Heart left ventricle (tissue), 16 donors: Measurements from ENCODE around the gene SARS1. TPM values are rescaled to one million over a fixed set of nuclear protein-coding genes. Genes with fewer than 3 reads are reported as not detected.

ENCODE experiments used
- ATAC-seq, 4 donors: fragments of 200-7000 bp; cut with Tn5 transposase; one replicate each; pipeline ENCODE4 v1.9.1; 2020 to 2022; ENCODE audit warnings: moderate library complexity in 4 of 4, mild to moderate bottlenecking in 3 of 4, moderate number of reproducible peaks in 1 of 4
- DNase-seq, 5 donors: peaks; one replicate each; pipeline ENCODE4 v3.0.0-alpha.2; 2020
- H3K27ac ChIP-seq, 12 donors: fragments of 200-600 bp; sonication (generic) in 4 of 12; one replicate each; pipeline versions ENCODE4 v1.5.0 to v1.8.0; 2016 to 2022; ENCODE audit warnings: mild to moderate bottlenecking in 2 of 12
- H3K27me3 ChIP-seq, 9 donors: fragments of 200-600 bp; sonication (generic) in 2 of 9; one replicate each; pipeline versions ENCODE4 v1.5.1 to v1.8.0; 2016 to 2022; ENCODE audit warnings: mild to moderate bottlenecking in 3 of 9
- H3K36me3 ChIP-seq, 9 donors: fragments of 200-600 bp; sonication (generic) in 2 of 9; one replicate each; pipeline versions ENCODE4 v1.5.0 to v1.8.0; 2018 to 2022; ENCODE audit warnings: mild to moderate bottlenecking in 2 of 9
- H3K4me1 ChIP-seq, 12 donors: fragments of 200-600 bp; sonication (generic) in 4 of 12; one replicate each; pipeline versions ENCODE4 v1.5.0 to v1.8.0; 2016 to 2022; ENCODE audit warnings: mild to moderate bottlenecking in 3 of 12
- H3K4me3 ChIP-seq, 12 donors: fragments of 200-600 bp; sonication (generic) in 4 of 12; one replicate each; pipeline versions ENCODE4 v1.5.0 to v1.8.0; 2017 to 2022; ENCODE audit warnings: mild to moderate bottlenecking in 9 of 12, moderate library complexity in 4 of 12
- H3K9me3 ChIP-seq, 12 donors: fragments of 200-600 bp; sonication (generic) in 4 of 12; one replicate each; pipeline versions ENCODE4 v1.5.0 to v1.8.0; 2016 to 2022; ENCODE audit warnings: mild to moderate bottlenecking in 1 of 12
- POLR2A ChIP-seq, 2 donors: fragments of 450-650 bp; IDR thresholded peaks; one replicate each; pipeline ENCODE4 v1.6.1; 2017; ENCODE audit warnings: antibody characterized with exemption in 2 of 2, mild to moderate bottlenecking in 2 of 2, moderate library complexity in 2 of 2
- WGBS, 4 donors: extraction: QIAGEN DNeasy Blood & Tissue Kit in 2 of 4; methylation state at CpG; one replicate each; pipeline versions ENCODE4 v1.1.5 to v1.1.7; 2013 to 2018; 5-methylcytosine and 5-hydroxymethylcytosine counted together
- intact Hi-C, 10 donors: fragments of 100-400 bp; cut with DNase I; formaldehyde crosslinking; loops; one replicate each; pipeline versions ENCODE4 v1.11.1 to v1.14.2; 2022
- polyA plus RNA-seq, 2 donors: library from polyadenylated mRNA; stranded (reverse); fragments of 200-250 nt; gene quantifications; one replicate each; pipeline ENCODE4 v1.2.3, GENCODE V29; 2013
- total RNA-seq, 9 donors: library from RNA; depleted of rRNA in 2 of 9; stranded (reverse); fragments of >200 nt in 2 of 9; fragmentation: NEBNext Ultra II Directional in 3 of 9; extraction: Animal tissue kit (Norgen Biotek cat#: 25700) in 3 of 9; gene quantifications; one replicate each; pipeline versions ENCODE4 v1.1.0 to v1.2.4, GENCODE V29; 2016 to 2023
- TF ChIP-seq, protein P1 (sequence below), 12 donors: fragments of 200-600 bp; sonication (generic) in 4 of 12; IDR thresholded peaks; one replicate each; pipeline versions ENCODE4 v1.5.0 to v1.8.0; 2018 to 2022; ENCODE audit warnings: antibody characterized with exemption in 12 of 12, mild to moderate bottlenecking in 5 of 12
- donor health status: ischemic (EF 13 %, LVEDD 7.1; RV severe dilation, severe dysfunction).
- donor health status: healthy with polysubstance abuse.
- donor health status: DM: no; HTN: yes; CAD: no.
- donor health status: DM: no; HTN: no; CAD: no.
- donor health status: ischemic (EF 25% LVEDD 6.9; RV normal size, moderate dysfunction).
- donor health status: ischemic (EF 25% LVEDD 5.7; RV mildly dilated, moderate dysfunction).
- donor health status: healthy.
- donor health status: DM: yes; HTN: yes; CAD: no.
- donor health status: ischemic (EF 35%, LVEDD 5.7; RV mildly dilated, moderate dysfunction).
- donor health status: nonischemic (EF 11% LVEDD 7.7; RV severe dilation, severe dysfunction).
- donor health status: DM: yes; HTN: yes; CAD: no.
- donor health status: PGD.
- donor health status: ischemic (EF 29% LVEDD 5.4; RV normal size, mild dysfunction).
- donor health status: nonischemic (EF 23%, LVEDD 6.1; RV moderate dilation, normal function).

The SARS1 gene
- total and polyA plus RNA-seq, 11 donors: 41.1 to 179 (median 102) TPM

DNA sequence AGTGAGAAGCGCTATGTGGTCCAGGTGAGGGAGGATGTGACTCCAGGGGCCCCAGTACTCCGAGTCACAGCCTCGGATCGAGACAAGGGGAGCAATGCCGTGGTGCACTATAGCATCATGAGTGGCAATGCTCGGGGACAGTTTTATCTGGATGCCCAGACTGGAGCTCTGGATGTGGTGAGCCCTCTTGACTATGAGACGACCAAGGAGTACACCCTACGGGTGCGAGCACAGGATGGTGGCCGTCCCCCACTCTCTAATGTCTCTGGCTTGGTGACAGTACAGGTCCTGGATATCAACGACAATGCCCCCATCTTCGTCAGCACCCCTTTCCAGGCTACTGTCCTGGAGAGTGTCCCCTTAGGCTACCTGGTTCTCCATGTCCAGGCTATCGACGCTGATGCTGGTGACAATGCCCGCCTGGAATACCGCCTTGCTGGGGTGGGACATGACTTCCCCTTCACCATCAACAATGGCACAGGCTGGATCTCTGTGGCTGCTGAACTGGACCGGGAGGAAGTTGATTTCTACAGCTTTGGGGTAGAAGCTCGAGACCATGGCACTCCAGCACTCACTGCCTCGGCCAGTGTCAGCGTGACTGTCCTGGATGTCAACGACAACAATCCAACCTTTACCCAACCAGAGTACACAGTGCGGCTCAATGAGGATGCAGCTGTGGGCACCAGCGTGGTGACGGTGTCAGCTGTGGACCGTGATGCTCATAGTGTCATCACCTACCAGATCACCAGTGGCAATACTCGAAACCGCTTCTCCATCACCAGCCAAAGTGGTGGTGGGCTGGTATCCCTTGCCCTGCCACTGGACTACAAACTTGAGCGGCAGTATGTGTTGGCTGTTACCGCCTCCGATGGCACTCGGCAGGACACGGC is 37.8 kb downstream of the SARS1 start:
- Histone ChIP-seq H3K4me3 (no peak overlapping the region), H3K27ac (no peak overlapping the region), H3K4me1 (peaks cover 0 to 41% (median 21%) of the 10 kb centered on the region in 12 donors), H3K9me3 (no peaks in the 10 kb centered on the region), H3K36me3 (no peaks in the 10 kb centered on the region), H3K27me3 (peaks cover 0 to 21% (median 0%) of the 10 kb centered on the region in 9 donors)
- no peak for ATAC-seq
- DNase-seq: peak in 2 of 5 donors; percentile 24 to 39
- intact Hi-C loops: loop anchor here in 1 of 10 donors (10.0 kb wide), 1 partner anchor 137 kb away; the partner anchor contains the start of gene ELAPOR1
- 94 to 97% (median 96%) methylated on average over 31 to 32 of the region's 32 CpGs for whole genome bisulfite sequencing, 4 donors
- TF ChIP-seq POLR2A (IDR thresholded peaks at IDR 0.05): no peak
- TF ChIP-seq, protein P1, sequence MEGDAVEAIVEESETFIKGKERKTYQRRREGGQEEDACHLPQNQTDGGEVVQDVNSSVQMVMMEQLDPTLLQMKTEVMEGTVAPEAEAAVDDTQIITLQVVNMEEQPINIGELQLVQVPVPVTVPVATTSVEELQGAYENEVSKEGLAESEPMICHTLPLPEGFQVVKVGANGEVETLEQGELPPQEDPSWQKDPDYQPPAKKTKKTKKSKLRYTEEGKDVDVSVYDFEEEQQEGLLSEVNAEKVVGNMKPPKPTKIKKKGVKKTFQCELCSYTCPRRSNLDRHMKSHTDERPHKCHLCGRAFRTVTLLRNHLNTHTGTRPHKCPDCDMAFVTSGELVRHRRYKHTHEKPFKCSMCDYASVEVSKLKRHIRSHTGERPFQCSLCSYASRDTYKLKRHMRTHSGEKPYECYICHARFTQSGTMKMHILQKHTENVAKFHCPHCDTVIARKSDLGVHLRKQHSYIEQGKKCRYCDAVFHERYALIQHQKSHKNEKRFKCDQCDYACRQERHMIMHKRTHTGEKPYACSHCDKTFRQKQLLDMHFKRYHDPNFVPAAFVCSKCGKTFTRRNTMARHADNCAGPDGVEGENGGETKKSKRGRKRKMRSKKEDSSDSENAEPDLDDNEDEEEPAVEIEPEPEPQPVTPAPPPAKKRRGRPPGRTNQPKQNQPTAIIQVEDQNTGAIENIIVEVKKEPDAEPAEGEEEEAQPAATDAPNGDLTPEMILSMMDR (IDR thresholded peaks at IDR 0.05): no peak

DNA sequence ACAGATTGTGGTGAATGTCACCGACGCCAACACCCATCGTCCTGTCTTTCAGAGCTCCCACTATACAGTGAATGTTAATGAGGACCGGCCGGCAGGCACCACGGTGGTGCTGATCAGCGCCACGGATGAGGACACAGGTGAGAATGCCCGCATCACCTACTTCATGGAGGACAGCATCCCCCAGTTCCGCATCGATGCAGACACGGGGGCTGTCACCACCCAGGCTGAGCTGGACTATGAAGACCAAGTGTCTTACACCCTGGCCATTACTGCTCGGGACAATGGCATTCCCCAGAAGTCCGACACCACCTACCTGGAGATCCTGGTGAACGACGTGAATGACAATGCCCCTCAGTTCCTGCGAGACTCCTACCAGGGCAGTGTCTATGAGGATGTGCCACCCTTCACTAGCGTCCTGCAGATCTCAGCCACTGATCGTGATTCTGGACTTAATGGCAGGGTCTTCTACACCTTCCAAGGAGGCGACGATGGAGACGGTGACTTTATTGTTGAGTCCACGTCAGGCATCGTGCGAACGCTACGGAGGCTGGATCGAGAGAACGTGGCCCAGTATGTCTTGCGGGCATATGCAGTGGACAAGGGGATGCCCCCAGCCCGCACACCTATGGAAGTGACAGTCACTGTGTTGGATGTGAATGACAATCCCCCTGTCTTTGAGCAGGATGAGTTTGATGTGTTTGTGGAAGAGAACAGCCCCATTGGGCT is 38.6 kb downstream of the SARS1 start:
- Histone ChIP-seq H3K27me3 (peaks cover 0 to 21% (median 0%) of the 10 kb centered on the region in 9 donors), H3K27ac (peak overlapping the region in 1 of 12 donors; percentile 87)
- no peak for ATAC-seq

DNA sequence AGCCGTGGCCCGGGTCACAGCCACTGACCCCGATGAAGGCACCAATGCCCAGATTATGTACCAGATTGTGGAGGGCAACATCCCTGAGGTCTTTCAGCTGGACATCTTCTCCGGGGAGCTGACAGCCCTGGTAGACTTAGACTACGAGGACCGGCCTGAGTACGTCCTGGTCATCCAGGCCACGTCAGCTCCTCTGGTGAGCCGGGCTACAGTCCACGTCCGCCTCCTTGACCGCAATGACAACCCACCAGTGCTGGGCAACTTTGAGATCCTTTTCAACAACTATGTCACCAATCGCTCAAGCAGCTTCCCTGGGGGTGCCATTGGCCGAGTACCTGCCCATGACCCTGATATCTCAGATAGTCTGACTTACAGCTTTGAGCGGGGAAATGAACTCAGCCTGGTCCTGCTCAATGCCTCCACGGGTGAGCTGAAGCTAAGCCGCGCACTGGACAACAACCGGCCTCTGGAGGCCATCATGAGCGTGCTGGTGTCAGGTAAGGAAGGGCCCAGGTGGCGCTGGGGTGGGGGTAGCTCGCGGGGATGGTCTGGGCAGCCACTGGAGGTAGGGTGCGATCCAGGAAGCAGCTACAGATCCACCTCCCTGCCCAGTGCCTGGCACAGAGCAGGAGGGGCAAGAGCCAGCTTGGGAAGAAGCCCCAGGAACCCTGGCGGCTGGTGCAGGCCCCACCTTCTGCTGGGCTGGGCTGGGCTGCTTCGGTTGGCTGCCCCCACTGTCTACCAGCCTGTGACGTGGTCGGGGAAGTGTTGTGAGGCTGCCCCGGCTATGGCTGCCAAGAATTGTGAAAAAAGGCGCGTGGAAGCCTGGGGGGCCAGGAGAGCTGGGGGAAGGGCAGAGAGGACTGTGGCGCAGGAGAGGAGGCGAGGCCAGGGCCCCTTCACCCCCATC is 39.4 kb downstream of the SARS1 start:
- Histone ChIP-seq H3K4me3 (no peak overlapping the region), H3K4me1 (peaks cover 0 to 41% (median 21%) of the 10 kb centered on the region in 12 donors), H3K9me3 (no peaks in the 10 kb centered on the region), H3K27me3 (peaks cover 0 to 21% (median 0%) of the 10 kb centered on the region in 9 donors), H3K36me3 (no peaks in the 10 kb centered on the region), H3K27ac (peak overlapping the region in 11 of 12 donors; percentile 47 to 87 (median 64))
- peak in 2 of 4 donors; percentile 4 to 41 for ATAC-seq
- TF ChIP-seq, protein P1 (IDR thresholded peaks at IDR 0.05): no peak
- TF ChIP-seq POLR2A (IDR thresholded peaks at IDR 0.05): no peak
- WGBS, 4 donors: 85 to 86% (median 85%) methylated on average over 30 to 33 of the region's 33 CpGs
- DNase-seq: peak in 1 of 5 donors; percentile 36
- intact Hi-C loops: loop anchor here in 1 of 10 donors (10.0 kb wide), 1 partner anchor 138 kb away; the partner anchor contains the start of gene ELAPOR1

More for the DNA sequence above, 38.6 kb downstream of the SARS1 start:
- H3K9me3 ChIP-seq: no peaks in the 10 kb centered on the region
- 96 to 99% (median 97%) methylated on average over 22 to 31 of the region's 31 CpGs for WGBS, 4 donors
- H3K36me3 ChIP-seq: no peaks in the 10 kb centered on the region
- no peak for TF ChIP-seq POLR2A (IDR thresholded peaks at IDR 0.05)
- TF ChIP-seq, protein P1 (IDR thresholded peaks at IDR 0.05): no peak
- H3K4me3 ChIP-seq: no peak overlapping the region
- peaks cover 0 to 41% (median 21%) of the 10 kb centered on the region in 12 donors for H3K4me1 ChIP-seq
- intact Hi-C loops: loop anchor here in 1 of 10 donors (10.0 kb wide), 1 partner anchor 138 kb away; the partner anchor contains the start of gene ELAPOR1
- peak in 2 of 5 donors; percentile 19 to 46 for DNase-seq
